ENCODE measurements around the gene PLXNA3. TPM values are rescaled to one million over a fixed set of nuclear protein-coding genes. Genes with fewer than 3 reads are reported as not detected.

The PLXNA3 gene
- total RNA-seq, 1 donor from 2014 or later = 69.5 TPM

DNA sequence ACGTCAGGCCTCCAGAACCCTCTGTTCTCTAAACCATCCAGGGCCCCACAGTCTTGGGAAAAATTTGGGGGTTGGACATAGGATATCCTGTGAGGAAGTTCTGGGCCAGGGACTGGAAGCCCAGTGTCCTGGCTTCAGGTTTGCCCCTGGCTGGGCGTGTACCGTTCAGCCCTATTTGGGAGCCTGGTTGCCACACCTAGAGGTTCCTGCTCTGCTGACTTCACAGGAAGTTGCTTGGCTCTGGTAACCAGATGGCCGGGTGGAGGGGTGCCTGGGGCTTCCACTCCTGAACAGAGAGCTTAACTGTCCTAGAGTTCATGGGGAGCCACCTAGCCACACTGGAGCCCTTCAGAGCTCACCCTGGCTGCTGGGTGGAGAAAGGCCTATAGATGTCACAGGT is 45.6 kb upstream of the PLXNA3 start:
- ChIA-PET POLR2A (interaction anchor here (0.7 to 7.3 kb wide), 13 partner anchors 14 to 131 kb away, joined by 3 to 125 read pairs (median 4); partner anchors contain the start of genes ATP6AP1, EMD, FAM50A and LAGE3), CTCF (no interaction called here)
- ATAC-seq (ENCODE audit: low read depth) (peak; percentile 43), DNase-seq (no peak)
- Mint-ChIP-seq H3K4me3 (peak overlapping the region; percentile 77), H3K4me1 (peaks cover 24% of the 10 kb centered on the region), H3K27ac (peak overlapping the region; percentile 79), H3K27me3 (no peaks in the 10 kb centered on the region), H3K9me3 (no peaks in the 10 kb centered on the region), H3K36me3 (ENCODE audit: low read depth) (peaks cover 7% of the 10 kb centered on the region)
- intact Hi-C loops (cut with micrococcal nuclease) = loop anchor here (1.0 kb wide), 1 partner anchor 16 kb away; the partner anchor contains the start of gene ATP6AP1
- TF ChIP-seq, protein P1, sequence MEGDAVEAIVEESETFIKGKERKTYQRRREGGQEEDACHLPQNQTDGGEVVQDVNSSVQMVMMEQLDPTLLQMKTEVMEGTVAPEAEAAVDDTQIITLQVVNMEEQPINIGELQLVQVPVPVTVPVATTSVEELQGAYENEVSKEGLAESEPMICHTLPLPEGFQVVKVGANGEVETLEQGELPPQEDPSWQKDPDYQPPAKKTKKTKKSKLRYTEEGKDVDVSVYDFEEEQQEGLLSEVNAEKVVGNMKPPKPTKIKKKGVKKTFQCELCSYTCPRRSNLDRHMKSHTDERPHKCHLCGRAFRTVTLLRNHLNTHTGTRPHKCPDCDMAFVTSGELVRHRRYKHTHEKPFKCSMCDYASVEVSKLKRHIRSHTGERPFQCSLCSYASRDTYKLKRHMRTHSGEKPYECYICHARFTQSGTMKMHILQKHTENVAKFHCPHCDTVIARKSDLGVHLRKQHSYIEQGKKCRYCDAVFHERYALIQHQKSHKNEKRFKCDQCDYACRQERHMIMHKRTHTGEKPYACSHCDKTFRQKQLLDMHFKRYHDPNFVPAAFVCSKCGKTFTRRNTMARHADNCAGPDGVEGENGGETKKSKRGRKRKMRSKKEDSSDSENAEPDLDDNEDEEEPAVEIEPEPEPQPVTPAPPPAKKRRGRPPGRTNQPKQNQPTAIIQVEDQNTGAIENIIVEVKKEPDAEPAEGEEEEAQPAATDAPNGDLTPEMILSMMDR (IDR thresholded peaks at IDR 0.05) = no peak

DNA sequence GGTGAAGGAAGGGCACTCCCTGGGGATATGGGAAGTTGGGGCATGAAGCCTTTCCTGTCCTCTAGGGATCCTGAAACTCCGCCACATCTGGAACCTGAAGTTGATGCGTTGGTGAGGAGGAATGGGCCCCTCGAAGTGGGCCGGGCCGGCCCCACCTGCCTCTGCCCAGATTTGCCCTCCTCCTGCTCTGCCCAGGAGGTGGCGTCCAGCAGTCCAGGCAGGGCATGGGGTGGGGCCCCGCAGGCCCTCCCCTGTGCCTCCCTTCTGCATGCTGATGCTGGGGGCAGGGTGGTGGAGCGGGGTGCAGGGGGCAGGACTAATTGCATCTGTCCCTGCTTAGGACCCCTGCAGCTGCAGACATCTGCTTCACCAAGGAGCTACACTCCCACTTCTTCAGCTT is 44.9 kb upstream of the PLXNA3 start:
- peaks cover 24% of the 10 kb centered on the region for H3K4me1 Mint-ChIP-seq
- H3K4me3 Mint-ChIP-seq = peak overlapping the region; percentile 77
- H3K27ac Mint-ChIP-seq = peak overlapping the region; percentile 79
- intact Hi-C loops (cut with micrococcal nuclease) = no loop called here
- CTCF ChIA-PET = no interaction called here
- H3K36me3 Mint-ChIP-seq (ENCODE audit: low read depth) = peaks cover 7% of the 10 kb centered on the region
- no peaks in the 10 kb centered on the region for H3K9me3 Mint-ChIP-seq
- no peaks in the 10 kb centered on the region for H3K27me3 Mint-ChIP-seq
- DNase-seq (no peak), ATAC-seq (ENCODE audit: low read depth) (no peak)
- TF ChIP-seq, protein P1 (IDR thresholded peaks at IDR 0.05) = no peak
- POLR2A ChIA-PET = interaction anchor here (2.1 to 7.3 kb wide), 3 partner anchors 15 kb away, joined by 9 to 125 read pairs (median 18); partner anchors contain the start of genes ATP6AP1 and RPL10

DNA sequence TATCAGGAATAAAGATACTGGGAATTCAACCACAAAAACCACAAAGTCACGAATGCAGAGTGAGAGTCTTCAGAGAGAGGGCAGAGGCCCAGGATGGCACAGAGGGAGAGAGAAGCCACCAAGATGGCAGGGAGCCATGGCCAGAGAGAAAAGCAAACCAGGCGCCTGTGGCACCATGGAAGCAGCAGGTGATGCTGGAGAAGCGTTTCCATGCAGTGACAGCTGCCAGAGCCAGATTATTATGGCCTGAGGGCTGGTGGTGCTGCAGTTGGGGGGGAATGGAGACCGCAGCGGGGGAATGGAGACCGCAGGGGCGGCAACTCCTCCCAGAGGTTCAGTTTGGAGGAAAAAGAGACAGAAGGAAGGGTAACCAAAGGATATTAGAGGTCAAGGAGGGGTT is 40.9 kb upstream of the PLXNA3 start:
- ChIA-PET CTCF (no interaction called here), POLR2A (no interaction called here)
- TF ChIP-seq, protein P1 (IDR thresholded peaks at IDR 0.05) = no peak
- H3K27me3 Mint-ChIP-seq = no peaks in the 10 kb centered on the region
- H3K9me3 Mint-ChIP-seq = no peaks in the 10 kb centered on the region
- H3K4me3 Mint-ChIP-seq = no peak overlapping the region
- peaks cover 7% of the 10 kb centered on the region for H3K36me3 Mint-ChIP-seq (ENCODE audit: low read depth)
- DNase-seq = no peak
- ATAC-seq (ENCODE audit: low read depth) = no peak
- intact Hi-C loops (cut with micrococcal nuclease) = no loop called here
- no peak overlapping the region for H3K27ac Mint-ChIP-seq
- peaks cover 16% of the 10 kb centered on the region for H3K4me1 Mint-ChIP-seq

DNA sequence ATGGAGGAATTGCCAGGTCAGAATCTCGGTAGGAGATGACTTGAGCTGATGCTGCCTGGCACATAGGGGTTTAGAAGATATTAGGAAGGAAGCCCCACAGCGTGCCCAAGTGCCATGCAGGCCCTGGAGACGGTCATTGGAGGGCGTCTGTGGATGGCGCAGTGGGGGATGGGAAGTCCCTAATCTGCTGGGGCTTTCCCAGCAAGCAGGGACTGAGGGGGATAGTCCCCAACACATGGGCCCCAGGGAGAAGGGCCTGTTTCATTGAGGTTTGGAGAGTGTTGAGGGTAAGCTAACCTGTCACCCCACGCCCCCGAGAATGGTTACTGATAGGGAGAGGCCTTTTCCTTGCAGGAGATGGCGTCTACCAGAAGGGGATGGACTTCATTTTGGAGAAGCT is 38.9 kb upstream of the PLXNA3 start:
- TF ChIP-seq, protein P1 (IDR thresholded peaks at IDR 0.05) = no peak
- Mint-ChIP-seq H3K27me3 (no peaks in the 10 kb centered on the region), H3K27ac (no peak overlapping the region), H3K4me1 (peaks cover 10% of the 10 kb centered on the region), H3K9me3 (no peaks in the 10 kb centered on the region), H3K36me3 (ENCODE audit: low read depth) (peaks cover 2% of the 10 kb centered on the region), H3K4me3 (peak overlapping the region; percentile 1)
- DNase-seq = no peak
- POLR2A ChIA-PET = interaction anchor here (0.7 to 2.0 kb wide), 7 partner anchors 10 to 59 kb away, joined by 3 to 9 read pairs (median 3); partner anchors contain the start of genes ATP6AP1, DNASE1L1 and RPL10
- intact Hi-C loops (cut with micrococcal nuclease) = no loop called here
- ATAC-seq (ENCODE audit: low read depth) = peak; percentile 89
- CTCF ChIA-PET = interaction anchor here (1.1 kb wide), 1 partner anchor 10 kb away, joined by 3 read pairs; the partner anchor contains the start of gene ATP6AP1

DNA sequence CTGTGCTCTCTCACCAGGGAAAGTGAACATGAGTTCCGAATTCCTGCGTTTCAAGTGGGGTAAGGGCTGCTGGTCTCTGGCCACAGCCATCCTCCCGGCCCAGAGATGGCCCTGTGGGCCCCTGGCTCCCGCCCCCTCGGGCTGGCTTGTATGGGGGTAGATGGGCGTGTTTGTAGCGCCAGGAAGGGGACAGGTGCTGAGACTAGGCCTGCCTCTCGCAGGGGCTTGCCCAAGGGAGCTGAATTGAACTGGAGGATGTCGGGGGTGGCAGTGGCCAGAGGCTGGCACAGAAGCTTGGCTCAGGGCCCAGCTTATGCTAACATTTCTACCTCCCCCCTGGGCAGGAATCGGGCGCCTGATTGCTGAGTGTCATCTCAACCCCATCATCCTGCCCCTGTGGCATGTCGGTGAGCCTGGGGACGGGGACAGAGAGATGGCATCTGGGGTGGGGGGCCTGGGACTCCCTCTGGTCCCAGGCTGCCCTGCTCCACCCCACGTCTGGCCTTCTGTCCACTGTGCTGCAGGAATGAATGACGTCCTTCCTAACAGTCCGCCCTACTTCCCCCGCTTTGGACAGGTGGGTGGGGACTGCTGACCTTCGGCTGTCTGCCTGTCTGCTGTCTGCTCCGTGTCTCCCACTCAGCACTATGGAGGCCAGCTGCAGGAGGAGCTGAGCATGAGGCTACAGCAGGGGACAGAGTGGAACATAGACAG is 38.2 kb upstream of the PLXNA3 start:
- TF ChIP-seq, protein P1 (IDR thresholded peaks at IDR 0.05) = no peak
- no peak overlapping the region for H3K27ac Mint-ChIP-seq
- POLR2A ChIA-PET = interaction anchor here (0.7 to 2.0 kb wide), 6 partner anchors 9 to 58 kb away, joined by 3 to 9 read pairs (median 4); partner anchors contain the start of genes ATP6AP1 and DNASE1L1
- H3K36me3 Mint-ChIP-seq (ENCODE audit: low read depth) = peaks cover 2% of the 10 kb centered on the region
- peaks cover 10% of the 10 kb centered on the region for H3K4me1 Mint-ChIP-seq
- intact Hi-C loops (cut with micrococcal nuclease) = no loop called here
- no peak overlapping the region for H3K4me3 Mint-ChIP-seq
- no peak for DNase-seq
- no peak for ATAC-seq (ENCODE audit: low read depth)
- CTCF ChIA-PET = interaction anchor here (1.1 kb wide), 1 partner anchor 9 kb away, joined by 3 read pairs; the partner anchor contains the start of gene ATP6AP1
- H3K27me3 Mint-ChIP-seq = no peaks in the 10 kb centered on the region
- H3K9me3 Mint-ChIP-seq = no peaks in the 10 kb centered on the region

Measured in activated B cell treated with CpG ODN at 0.5 μM for 24 hours (primary cell).